Naive B cell (primary cell): ENCODE results near the gene TAP2. TPM values are rescaled to one million over a fixed set of nuclear protein-coding genes. Genes with fewer than 3 reads are reported as not detected.

ENCODE experiments used
- ATAC-seq, 2 donors: fragments of 150-1000 bp; cut with Tn5 transposase; 2 replicates each; pipeline ENCODE4 v1.10.0; 2021; ENCODE audit warnings: low read depth in 2 of 2, mild to moderate bottlenecking in 2 of 2, moderate library complexity in 2 of 2
- DNase-seq: peaks from one replicate; pipeline ENCODE4 v3.0.0; 2022
- H3K27ac Mint-ChIP-seq, 6 donors: one replicate each; pipeline ENCODE4 v1.8.0; 2020 to 2022; ENCODE audit warnings: mild to moderate bottlenecking in 6 of 6, mixed read lengths in 6 of 6, moderate library complexity in 5 of 6, inconsistent platforms in 2 of 6
- H3K27me3 Mint-ChIP-seq, 3 donors: one replicate each; pipeline ENCODE4 v1.8.0; 2021 to 2022; ENCODE audit warnings: mixed read lengths in 3 of 3, mild to moderate bottlenecking in 1 of 3
- H3K36me3 Mint-ChIP-seq, 2 donors: one replicate each; pipeline ENCODE4 v1.8.0; 2020 to 2022; ENCODE audit warnings: mixed read lengths in 2 of 2, inconsistent platforms in 1 of 2, mild to moderate bottlenecking in 1 of 2
- H3K4me1 Mint-ChIP-seq, 3 donors: one replicate each; pipeline ENCODE4 v1.8.0; 2020 to 2022; ENCODE audit warnings: mixed read lengths in 3 of 3, inconsistent platforms in 1 of 3, mild to moderate bottlenecking in 1 of 3, moderate library complexity in 1 of 3
- H3K4me3 Mint-ChIP-seq, 8 donors: one replicate each; pipeline ENCODE4 v1.8.0; 2020 to 2022; ENCODE audit warnings: mild to moderate bottlenecking in 8 of 8, mixed read lengths in 8 of 8, moderate library complexity in 8 of 8, inconsistent platforms in 2 of 8
- H3K9me3 Mint-ChIP-seq, 7 donors: one replicate each; pipeline ENCODE4 v1.8.0; 2020 to 2022; ENCODE audit warnings: mixed read lengths in 7 of 7, mild to moderate bottlenecking in 5 of 7, inconsistent platforms in 2 of 7, moderate library complexity in 1 of 7
- polyA plus RNA-seq, 6 donors: library from polyadenylated mRNA; unstranded; fragments of 300-500 nt; fragmentation: Illumina TruSeq; gene quantifications; one replicate each; pipeline ENCODE4 v1.2.3, GENCODE V29; 2021; ENCODE audit warnings: low read depth in 6 of 6

Gene TAP2
- polyA plus RNA-seq, 6 donors from 2014 or later = 18.2 to 33.0 (median 25.4) TPM

DNA sequence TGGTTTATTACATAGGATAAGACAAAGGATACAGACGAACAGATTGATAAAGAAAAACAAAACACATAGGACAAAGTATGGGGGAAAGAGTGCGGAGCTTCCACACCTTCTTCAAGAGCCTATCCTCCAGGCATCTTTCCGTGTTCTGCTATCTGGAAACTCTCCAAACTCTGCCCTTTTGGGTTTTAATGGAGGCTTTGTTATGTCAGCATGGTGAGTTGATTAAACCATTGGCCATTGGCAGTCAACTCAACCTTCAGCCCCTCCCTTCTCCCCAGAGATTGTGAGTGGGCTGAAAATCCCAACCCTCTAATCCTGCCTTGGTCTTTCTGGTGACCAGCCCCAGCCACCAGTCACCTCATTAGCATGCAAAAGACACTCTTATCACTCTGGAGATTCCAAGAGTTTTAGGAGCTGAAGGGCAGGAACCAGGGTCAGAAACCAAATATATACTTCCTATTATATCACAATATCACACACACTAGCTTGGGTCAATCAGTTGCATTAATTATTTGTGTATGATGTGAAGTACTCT lies 45.6 kb downstream of the TAP2 start:
- Mint-ChIP-seq H3K4me3 (no peak overlapping the region), H3K4me1 (peaks cover 30 to 44% (median 35%) of the 10 kb centered on the region in 3 donors), H3K9me3 (peaks cover 0 to 4% (median 2%) of the 10 kb centered on the region in 7 donors), H3K27me3 (no peaks in the 10 kb centered on the region), H3K36me3 (peaks cover 0 to 4% of the 10 kb centered on the region in 2 donors), H3K27ac (no peak overlapping the region)
- DNase-seq = no peak
- no peak for ATAC-seq

DNA sequence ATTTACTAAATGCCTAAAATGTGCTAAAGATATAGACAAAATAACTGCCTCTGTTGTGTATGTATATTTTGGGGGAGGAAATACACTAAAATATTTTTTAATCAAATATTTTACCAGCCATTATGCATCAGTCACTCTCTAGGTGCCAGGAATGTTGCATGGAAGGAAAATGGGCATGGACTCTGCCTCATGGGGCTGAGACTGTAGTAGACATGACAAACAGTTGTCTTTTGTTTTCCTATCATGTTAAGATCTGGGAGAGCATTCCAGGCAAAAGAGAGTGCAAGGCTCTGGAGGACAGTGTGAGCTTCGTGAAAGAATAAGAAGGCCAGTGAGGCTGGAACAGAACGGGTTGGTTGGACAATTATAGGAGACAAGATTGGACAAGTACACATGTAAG lies 48.2 kb downstream of the TAP2 start:
- ATAC-seq (no peak), DNase-seq (no peak)
- H3K4me1 Mint-ChIP-seq = peaks cover 19 to 26% (median 20%) of the 10 kb centered on the region in 3 donors
- H3K27me3 Mint-ChIP-seq = peaks cover 0 to 7% (median 0%) of the 10 kb centered on the region in 3 donors
- H3K27ac Mint-ChIP-seq = no peak overlapping the region
- H3K4me3 Mint-ChIP-seq = no peak overlapping the region
- H3K9me3 Mint-ChIP-seq = no peaks in the 10 kb centered on the region
- no peaks in the 10 kb centered on the region for H3K36me3 Mint-ChIP-seq

Other genes starting within 250 kb of the TAP2 start
- 1,000 to 10,000 TPM; 2,451 to 5,170 (median 4,939) TPM for gene HLA-DRB1, start 248.9 kb downstream of the TAP2 start, polyA plus RNA-seq
- gene HLA-DQA1, start 201.3 kb downstream of the TAP2 start, polyA plus RNA-seq = 1,000 to 10,000 TPM in 2 of 6 donors, 100 to 1,000 TPM in 4; 309 to 1,253 (median 783) TPM
- 1,000 to 10,000 TPM in 5 of 6 donors, 100 to 1,000 TPM in 1; 140 to 2,258 (median 1,433) TPM for gene HLA-DQB1, start 172.1 kb downstream of the TAP2 start, polyA plus RNA-seq
- 100 to 1,000 TPM in 3 of 6 donors, 10 to 100 TPM in 2, under 1 TPM in 1; 0.82 to 164 (median 101) TPM for gene HLA-DQA2, start 97.3 kb downstream of the TAP2 start, polyA plus RNA-seq
- gene HLA-DQB2, start 75.2 kb downstream of the TAP2 start, polyA plus RNA-seq = 100 to 1,000 TPM in 2 of 6 donors, 10 to 100 TPM in 2, not detected in 2; 59.3 to 118 (median 92.8) TPM
- 1,000 to 10,000 TPM in 1 of 6 donors, 100 to 1,000 TPM in 5; 669 to 1,199 (median 837) TPM for gene HLA-DOB, start 21.7 kb downstream of the TAP2 start, polyA plus RNA-seq
- 100 to 1,000 TPM; 297 to 462 (median 380) TPM for gene PSMB8, start 5.3 kb upstream of the TAP2 start, polyA plus RNA-seq
- 100 to 1,000 TPM; 106 to 215 (median 145) TPM for gene TAP1, start 15.0 kb upstream of the TAP2 start, polyA plus RNA-seq
- gene PSMB9, start 15.5 kb upstream of the TAP2 start, polyA plus RNA-seq = 100 to 1,000 TPM; 347 to 677 (median 445) TPM
- gene HLA-DMB, start 102.3 kb upstream of the TAP2 start, polyA plus RNA-seq = 1,000 to 10,000 TPM; 1,171 to 1,354 (median 1,198) TPM
- gene HLA-DMA, start 114.4 kb upstream of the TAP2 start, polyA plus RNA-seq = 1,000 to 10,000 TPM; 1,101 to 1,557 (median 1,371) TPM
- 100 to 1,000 TPM in 1 of 6 donors, 10 to 100 TPM in 5; 26.9 to 148 (median 48.5) TPM for gene BRD2, start 129.9 kb upstream of the TAP2 start, polyA plus RNA-seq
- 100 to 1,000 TPM; 219 to 598 (median 388) TPM for gene HLA-DOA, start 170.9 kb upstream of the TAP2 start, polyA plus RNA-seq
- gene HLA-DPA1, start 234.9 kb upstream of the TAP2 start, polyA plus RNA-seq = 1,000 to 10,000 TPM; 2,534 to 3,526 (median 2,823) TPM
- 1,000 to 10,000 TPM; 1,951 to 3,267 (median 2,600) TPM for gene HLA-DPB1, start 237.3 kb upstream of the TAP2 start, polyA plus RNA-seq